ENCODE results near the gene ESCO1.
"Not testable (repeated sequence)": the region's sequence is repeated elsewhere in the genome, so short reads cannot be mapped to it uniquely, and the experiment has no call there.

The ESCO1 gene, protein sequence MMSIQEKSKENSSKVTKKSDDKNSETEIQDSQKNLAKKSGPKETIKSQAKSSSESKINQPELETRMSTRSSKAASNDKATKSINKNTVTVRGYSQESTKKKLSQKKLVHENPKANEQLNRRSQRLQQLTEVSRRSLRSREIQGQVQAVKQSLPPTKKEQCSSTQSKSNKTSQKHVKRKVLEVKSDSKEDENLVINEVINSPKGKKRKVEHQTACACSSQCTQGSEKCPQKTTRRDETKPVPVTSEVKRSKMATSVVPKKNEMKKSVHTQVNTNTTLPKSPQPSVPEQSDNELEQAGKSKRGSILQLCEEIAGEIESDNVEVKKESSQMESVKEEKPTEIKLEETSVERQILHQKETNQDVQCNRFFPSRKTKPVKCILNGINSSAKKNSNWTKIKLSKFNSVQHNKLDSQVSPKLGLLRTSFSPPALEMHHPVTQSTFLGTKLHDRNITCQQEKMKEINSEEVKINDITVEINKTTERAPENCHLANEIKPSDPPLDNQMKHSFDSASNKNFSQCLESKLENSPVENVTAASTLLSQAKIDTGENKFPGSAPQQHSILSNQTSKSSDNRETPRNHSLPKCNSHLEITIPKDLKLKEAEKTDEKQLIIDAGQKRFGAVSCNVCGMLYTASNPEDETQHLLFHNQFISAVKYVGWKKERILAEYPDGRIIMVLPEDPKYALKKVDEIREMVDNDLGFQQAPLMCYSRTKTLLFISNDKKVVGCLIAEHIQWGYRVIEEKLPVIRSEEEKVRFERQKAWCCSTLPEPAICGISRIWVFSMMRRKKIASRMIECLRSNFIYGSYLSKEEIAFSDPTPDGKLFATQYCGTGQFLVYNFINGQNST

DNA sequence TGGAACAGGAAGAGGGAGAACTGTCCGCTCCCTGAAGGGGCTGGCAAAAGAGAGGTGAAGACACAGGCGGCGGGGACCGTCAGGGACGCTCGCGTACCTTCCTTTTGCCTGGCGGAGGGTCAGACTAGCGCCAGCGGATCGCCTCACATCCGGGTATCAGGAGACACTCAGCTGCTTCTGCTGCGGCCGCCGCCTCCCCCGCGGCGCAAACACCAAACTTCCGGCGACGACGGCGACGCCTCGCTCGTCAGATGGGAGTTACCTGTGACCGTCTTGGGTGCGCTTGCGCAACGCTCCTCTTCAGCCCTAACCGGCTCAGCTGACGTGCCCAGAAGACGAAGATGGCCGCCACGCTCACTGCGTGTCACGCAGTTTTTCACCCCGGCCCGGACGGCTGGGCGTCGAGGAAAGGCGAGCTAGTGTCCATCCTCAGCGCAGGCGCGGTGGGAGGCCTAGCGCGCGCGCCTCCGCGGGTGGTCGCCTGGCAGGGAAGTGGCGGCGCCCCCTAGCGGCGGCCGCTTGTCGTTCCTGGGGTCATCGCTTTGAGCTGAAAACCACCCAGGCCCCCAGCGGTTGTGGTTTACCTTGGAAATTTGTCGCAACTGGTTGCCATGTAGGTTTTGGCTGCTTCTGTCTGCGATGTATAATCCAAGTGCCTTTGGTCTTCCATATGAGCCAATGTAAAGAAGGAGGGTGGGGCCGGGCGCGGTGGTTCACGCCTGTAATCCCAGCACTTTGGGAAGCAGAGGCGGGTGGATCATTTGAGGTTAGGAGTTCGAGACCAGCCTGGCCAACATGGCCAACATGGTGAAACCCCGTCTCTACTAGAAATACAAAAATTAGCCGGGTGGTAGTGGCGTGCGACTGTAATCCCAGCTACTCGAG, at the start of gene ESCO1:
Gene ESCO1 (minus strand): TSS at position 179 of the 885 bp plus-strand sequence. CDS start 25,861 bp downstream, outside the sequence.
- DNase-seq = peak; percentile 97

DNA sequence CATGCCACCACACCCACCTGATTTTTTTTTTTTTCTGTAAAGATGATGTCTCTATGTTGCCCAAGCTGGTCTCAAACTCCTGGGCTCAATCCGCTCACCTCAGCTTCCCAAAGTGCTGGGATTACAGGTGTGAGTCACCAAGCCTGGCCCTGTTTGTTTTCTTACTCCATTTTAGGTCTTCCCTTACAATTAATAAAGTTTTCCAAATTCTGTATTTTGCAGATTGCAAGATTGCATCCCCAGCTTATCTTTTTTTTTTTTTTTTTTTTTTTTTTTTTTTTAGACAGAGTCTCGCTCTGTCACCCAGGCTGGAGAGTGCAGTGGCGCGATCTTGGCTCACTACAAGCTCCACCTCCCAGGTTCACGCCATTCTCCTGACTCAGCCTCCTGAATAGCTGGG, 39.9 kb upstream of the ESCO1 start:
- not testable (repeated sequence) for DNase-seq

DNA sequence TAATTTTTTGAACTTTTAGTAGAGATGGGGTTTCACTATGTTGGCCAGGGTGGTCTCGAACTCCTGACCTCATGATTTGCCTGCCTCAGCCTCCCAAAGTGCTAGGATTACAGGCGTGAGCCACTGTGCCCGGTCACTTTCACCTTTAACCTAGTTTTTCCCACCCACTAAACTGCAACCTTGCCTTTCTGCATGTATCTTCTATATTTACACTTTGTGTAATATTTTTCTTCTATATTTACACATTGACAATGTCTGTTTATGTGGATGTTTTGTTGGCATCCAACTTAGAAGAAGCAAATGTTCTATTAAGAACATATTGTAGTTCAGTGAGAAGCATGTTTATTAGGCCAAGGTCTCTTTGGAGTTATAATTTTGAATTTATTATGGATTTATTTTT, 38.3 kb upstream of the ESCO1 start:
- no peak for DNase-seq

DNA sequence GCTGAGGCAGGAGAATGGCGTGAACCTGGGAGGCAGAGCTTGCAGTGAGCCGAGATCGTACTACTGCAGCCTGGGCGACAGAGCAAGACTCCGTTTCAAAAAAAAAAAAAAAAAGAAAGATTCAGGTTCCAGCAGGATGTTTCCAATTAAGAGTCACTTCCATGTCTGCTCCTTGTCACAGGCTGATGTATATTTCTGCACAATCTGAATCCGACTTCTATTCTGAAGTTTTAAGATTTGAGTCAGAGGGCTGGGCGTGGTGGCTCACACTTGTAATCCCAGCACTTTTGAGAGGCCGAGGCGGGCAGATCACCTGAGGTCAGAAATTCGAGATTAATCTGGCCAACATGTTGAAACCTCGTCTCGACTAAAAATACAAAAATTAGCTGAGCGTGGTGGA, 36.3 kb upstream of the ESCO1 start:
- DNase-seq = no peak

DNA sequence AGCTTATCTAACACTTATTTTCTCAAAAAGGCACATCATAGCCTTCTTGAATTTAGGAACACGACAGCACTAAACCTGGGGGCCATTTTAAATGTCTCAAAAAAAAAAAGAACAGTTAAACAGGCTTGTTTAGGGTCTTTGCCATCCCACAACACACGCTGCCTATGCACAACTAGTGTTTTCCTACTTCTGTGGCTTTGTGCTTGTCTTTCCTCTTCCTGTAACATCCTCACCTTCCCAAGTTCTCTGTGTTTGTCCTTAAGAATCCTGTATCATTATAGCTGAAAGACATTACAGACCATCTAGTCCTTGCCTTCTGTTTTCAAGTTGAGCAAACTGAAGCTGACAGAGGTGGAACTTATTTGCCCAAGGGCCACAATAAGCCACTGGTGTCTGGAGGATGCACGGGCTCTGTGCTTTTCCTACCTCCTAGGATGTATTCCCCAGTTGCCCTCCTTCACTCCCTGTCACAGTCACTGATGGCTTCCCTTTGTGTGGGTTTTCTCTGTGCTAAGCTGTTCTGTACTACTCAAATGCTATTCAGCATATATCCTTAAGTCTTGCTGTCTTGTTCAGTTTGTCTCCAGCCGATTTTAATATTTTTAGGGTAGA, 34.2 kb upstream of the ESCO1 start:
- DNase-seq = no peak

DNA sequence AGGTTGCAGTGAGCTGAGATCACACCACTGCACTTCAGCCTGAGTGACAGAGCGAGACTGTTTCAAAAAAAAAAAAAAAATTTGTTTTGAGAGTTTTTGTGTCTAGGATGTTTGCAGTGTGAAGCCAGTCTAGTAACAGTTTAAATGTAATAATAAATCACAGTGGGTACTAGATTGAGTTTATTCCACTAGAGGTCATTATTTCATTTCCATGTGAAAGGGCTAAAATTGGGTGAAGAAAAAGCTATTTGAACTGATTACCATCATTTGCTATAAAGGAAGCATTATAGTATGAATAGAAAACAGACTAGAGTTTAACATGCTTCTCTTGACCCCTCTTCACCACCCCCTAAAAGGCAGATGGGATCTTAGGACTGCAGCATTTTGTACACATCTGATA, 31.9 kb upstream of the ESCO1 start:
- no peak for DNase-seq

DNA sequence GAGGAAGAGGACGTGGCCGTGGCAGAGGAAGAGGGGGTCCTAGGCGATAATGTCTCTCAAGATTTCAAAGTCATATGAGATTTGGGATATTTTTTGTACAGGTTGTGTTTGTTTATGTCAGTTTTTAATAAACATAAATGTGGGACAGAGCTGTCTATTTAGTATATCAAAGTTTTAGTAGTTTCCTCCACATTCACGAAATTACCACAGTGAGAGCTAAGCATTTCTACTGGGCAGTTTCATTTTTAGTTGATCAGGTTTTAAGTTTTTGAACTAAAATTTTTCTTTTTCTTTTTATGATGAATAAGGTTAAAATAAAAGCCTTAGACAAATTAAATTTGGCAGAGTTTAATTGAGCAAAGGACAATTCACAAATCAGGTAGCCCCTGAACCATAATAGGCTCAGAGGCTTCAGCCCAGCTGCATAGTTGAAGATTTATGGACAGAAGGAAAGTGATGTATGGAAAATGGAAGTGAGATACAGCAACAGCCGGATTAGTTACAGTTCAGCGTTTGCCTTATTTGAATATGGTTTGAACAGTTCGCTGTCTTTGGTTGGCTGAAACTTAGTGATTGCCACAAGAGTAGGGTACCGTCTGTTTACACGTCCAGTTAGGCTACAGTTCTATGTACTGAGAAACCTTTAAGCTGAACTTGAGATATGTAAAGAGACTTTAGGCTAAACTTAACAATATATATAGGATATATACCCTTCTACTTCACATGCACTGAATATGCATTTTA, 28.8 kb upstream of the ESCO1 start:
- DNase-seq = no peak

DNA sequence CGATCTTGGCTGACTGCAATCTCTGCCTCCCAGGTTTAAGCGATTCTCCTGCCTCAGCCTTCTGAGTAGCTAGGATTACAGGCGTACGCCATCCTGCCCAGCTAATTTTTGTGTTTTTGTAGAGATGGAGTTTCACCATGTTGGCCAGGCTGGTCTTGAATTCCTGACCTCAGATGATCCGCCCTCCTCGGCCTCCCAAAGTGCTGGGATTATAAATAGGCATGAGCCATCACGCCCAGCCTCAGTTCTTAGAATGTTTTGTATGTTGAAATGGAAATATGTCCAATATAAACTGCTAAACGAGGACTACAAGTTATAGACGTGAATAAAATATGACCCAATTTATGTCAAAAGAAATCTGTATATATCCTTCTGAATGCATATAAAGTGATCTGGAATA, 21.1 kb upstream of the ESCO1 start:
- DNase-seq = not testable (repeated sequence)

DNA sequence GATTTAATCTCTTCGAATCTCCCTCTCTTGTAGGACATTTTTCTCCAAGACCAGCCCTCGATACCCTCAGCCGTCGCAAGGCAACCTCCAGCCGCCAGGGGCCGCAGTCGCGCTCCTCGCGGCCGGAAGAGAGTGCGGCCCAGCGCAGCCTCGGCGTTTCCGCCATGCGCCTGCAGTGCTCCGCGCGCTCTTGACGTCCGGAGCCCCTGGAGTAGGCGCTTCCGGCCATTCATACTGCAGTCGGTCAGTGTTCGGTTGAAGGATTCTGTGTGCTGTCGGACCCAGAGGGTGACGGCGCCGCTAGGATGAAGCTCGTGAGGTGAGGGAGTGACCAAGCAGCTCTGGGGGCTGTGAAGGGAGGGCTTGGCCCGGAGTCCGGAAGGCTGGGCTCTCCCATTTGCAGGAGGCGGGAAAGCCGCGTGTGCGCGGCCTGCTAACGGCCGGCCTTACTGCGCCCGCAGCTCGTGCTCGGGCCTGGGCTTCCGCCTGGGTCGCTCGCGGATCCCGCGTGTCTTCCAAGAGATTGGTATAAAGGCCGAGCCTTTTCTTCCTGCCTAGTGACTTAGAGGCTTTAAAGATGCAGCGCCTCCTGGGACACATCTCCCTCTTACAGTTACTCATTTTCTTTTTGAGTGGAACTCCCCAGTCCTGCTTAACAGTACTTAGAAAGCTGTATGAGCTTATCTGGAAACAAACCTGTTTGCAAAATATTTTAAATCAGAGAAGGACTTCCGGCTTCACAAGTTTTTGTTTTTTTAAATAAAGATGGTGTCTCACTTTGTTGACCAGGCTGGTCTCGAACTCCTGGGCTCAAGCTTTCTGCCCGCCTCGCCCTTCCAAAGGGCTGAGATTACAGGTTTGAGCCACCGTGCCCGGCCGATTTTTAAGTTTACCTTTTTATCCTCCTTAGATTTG, 11.9 kb upstream of the ESCO1 start, which contains the start of gene SNRPD1:
Gene SNRPD1 (plus strand): TSS at position 190 of the 915 bp plus-strand sequence. CDS start 116 bp downstream, at position 306.
- DNase-seq = peak; percentile 94

DNA sequence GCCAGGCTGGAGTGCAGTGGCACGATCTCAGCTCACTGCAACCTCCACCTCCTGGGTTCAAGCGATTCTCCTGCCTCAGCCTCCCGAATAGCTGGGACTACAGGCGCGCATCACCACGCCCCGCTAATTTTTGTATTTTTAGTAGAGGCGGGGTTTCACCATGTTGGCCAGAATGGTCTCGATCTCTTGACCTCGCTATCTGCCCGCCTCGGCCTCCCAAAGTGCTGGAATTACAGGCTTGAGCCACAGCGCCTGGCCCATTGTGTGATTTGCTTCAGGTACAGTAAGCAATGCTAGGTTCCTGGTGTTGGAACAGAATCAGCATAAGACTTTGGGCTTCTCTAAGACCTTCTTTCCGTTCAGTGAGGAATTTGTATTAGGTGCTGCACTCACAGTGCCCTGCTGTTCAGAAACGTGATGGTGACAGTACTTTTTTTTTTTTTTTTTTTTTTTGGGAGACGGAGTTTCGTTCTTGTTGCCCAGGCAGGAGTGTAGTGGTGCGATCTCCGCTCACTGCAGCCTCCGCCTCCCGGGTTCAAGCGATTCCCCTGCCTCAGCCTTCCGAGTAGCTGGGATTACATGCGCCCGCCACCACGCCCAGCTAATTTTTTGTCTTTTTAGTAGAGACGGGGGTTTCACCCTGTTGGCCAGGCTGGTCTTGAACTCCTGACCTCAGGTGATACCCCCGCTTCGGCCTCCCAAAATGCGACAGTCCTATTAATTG, 11.1 kb upstream of the ESCO1 start:
- not testable (repeated sequence) for DNase-seq

DNA sequence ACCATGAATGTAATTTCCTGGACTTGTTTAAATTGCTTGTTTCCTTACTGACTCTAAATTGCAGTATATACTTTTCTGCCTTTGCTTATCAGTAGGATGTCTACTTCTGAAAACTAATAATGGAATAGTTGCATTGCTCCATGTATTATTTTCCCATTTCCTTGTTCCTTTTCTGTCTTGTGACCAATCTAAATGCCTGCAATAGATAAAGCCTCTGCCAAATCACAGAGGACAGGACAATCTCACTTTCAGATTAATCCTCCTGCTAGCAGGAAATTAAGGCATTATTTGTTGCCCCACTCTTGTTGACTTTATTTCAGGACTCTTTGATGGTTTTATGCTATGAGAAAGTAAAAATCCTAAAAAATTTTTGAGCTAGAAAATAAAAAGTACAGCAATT, 4.7 kb upstream of the ESCO1 start:
- DNase-seq = no peak

DNA sequence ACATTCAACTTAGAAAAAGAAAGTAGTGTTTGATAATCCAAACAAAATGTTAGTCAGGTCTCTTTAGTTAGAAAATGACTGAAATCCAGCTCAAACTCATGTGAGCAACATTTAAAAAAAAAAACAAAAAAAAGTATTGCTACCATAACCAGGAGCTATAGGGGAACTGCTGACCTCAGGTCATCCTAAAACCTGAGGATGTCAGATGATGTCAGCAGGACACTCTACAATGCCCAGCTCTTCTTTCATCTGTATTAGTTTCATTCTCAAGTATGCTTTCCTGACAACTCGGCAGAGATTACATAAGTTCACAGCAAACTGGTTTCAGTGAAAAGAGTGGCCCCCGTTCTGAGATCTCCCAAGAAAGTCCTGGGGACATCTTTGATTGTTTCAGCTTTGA, 4.2 kb upstream of the ESCO1 start:
- DNase-seq = no peak

DNA sequence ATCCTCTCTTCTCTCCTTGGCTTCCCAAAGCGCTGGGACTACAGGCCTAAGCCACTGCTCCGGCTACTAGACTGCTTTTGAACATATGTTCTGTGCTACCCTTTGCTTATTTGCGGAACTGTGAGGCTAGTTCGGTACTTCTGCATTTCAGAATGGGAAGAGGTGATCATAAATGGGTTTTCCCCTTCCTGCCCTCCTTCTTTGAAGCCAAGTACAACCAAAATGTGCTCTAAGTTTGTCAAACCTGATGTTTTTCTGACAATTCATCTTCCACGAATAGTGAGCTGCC, 1.7 kb upstream of the ESCO1 start:
- no peak for DNase-seq

DNA sequence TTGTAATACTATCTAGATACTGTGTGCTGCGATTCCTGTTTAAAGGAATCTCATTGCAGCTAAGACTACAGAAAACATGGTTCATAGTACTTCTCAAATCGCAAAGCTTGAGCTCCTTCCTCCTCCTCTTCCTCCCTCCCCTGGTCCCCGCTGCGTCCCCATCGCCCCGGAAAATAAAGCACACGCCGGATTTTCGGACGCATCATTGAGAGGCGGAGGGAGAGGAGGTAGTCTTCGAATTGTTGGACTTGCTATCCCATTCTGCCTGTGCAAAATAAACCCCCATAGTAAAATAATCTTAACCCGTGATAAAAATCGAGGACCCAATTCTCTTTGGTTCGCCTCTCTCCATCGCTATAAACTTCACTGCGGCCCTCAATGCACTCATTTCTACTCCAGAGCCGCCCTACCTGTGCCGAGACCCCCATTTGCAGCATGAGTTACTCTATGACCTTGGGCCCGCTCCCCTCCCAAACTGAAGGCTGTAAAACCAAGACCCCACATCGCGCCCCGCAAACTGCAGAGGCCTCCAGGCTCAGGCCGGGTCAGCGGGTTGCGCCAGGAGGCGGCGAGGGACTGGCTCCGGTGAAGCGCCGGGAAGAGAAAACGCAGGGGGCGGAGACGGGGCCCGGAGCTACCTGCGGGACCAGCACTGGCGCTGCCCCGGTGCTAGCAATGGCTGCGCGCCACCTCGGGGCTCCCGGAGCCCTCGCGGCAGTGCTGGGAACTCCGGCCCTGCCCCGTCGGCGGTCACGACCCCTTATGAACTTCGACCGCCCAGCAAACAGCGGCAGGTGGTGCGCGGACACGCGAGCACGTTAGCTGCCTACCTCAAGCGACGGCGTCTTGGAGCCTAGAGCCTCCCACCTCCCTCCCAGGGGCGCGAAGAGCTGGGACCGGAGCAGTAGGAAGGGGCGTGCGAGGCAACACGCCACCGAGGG, 649 bp downstream of the ESCO1 start:
- DNase-seq = peak; percentile 84

DNA sequence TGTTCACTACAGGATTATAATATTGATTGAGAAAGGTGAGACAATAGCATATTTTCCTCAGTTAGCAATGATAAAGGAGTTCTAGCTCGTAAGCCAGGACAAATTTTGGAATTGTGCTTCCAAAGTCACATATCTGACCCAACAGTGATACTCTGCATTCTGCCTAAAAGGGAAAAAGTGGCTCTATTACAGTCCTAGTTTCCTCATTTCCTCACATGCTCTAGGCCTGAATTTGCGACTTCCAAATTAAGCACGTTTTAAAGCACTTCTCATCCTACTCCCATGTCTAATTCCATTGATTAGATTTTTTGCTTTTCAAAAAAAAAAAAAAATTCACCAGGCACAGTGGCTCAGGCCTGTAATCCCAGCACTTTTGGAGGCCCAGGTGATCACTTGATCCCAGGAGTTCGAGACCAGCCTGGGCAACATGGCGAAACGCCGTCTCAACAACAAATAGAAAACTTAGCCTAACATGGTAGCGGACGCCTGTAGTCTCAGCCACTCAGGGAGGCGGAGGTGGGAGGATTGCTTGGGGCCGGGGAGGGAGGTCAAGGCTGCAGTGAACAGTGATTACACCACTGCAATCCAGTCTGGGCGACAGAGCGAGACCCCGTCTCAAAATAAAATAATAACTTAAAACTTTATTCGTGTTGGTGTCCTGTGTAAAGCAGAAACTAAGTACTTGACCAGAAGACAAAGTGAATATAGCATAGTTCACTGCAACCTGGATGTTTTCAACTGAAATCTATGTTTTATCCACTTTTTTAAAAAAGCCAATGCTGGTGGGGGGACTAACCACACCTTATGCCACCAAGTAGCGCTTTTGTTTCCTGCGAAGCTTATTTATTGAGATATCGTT, 1.5 kb downstream of the ESCO1 start:
- DNase-seq = no peak

DNA sequence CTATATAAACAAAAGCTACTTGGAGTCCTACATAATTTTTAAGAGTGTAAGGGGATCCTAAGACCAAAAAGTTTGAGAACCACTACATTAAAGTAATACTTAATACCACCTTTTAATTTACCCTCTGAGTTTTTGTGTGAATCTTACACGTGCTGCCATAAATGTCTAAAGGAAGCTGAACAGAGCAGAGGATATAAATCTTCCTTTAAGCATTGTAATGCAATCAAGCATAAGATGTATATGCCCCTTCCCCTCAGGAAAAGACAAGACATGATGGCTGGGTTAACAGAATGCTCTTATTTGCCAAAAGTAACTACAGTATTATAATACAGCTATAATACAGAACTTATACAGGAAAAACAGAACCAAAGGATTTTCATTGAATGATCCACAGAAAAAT, 2.9 kb downstream of the ESCO1 start:
- DNase-seq = no peak

DNA sequence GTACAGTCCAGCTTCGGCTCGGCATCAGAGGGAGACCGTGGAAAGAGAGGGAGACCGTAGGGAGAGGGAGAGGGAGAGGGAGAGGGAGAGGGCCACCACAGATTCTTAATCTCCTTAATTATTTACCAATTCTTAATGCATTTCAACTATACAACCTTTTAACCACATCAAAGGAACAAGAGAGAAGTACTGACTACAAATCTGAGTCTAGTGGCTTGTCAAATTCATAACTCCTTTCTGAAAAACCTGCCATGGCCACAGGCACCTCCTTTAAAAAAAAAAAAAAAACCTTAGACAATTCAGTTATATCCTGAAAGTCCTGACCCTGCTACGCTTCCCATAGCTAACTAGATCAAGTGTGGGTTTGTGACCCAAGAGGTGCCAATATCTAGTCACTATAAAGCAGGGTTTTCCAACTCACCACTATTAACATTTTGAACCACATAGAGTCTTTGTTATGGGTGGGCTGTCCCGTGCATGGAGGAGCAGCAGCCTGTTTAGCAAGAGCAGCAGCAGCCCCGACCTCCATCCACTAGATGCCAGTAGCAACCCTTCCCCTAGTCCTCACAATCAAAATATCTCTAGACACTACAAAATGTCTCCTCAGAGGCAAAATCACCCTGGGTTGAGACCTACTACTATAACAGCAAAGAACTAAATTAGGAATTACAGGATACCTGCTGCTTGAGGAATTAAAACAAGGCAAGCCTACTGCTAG, 6.8 kb downstream of the ESCO1 start:
- DNase-seq = no peak
